Liver (tissue), 9 donors: ENCODE measurements around the gene OR11L1. TPM values are rescaled to one million over a fixed set of nuclear protein-coding genes. Genes with fewer than 3 reads are reported as not detected.

ENCODE experiments used
- DNase-seq: peaks from one replicate; pipeline ENCODE4 v3.0.0-alpha.2; 2017; ENCODE audit warnings: low spot score
- H3K27ac ChIP-seq, 2 donors: one replicate each; pipeline ENCODE4 v1.7.0; 2013; ENCODE audit warnings: inconsistent platforms in 2 of 2, low read length in 2 of 2, control low read depth in 1 of 2, low read depth in 1 of 2, mild to moderate bottlenecking in 1 of 2
- H3K27me3 ChIP-seq, 4 donors: one replicate each; pipeline versions ENCODE4 v1.6.1 to v1.7.0; 2013; ENCODE audit warnings: low read length in 3 of 4, inconsistent platforms in 1 of 4, mild to moderate bottlenecking in 1 of 4, moderate library complexity in 1 of 4; ENCODE audit not compliant: control insufficient read depth in 4 of 4, insufficient read depth in 4 of 4
- H3K36me3 ChIP-seq, 4 donors: one replicate each; pipeline versions ENCODE4 v1.6.1 to v1.7.0; 2013; ENCODE audit warnings: low read length in 3 of 4, mild to moderate bottlenecking in 3 of 4, low read depth in 1 of 4, moderate library complexity in 1 of 4; ENCODE audit not compliant: control insufficient read depth in 4 of 4, insufficient read depth in 3 of 4
- H3K4me1 ChIP-seq, 4 donors: one replicate each; pipeline versions ENCODE4 v1.6.1 to v1.7.0; 2013; ENCODE audit warnings: low read length in 3 of 4, mild to moderate bottlenecking in 3 of 4, moderate library complexity in 1 of 4; ENCODE audit not compliant: control insufficient read depth in 4 of 4, insufficient read depth in 4 of 4
- H3K4me3 ChIP-seq, 3 donors: one replicate each; pipeline versions ENCODE4 v1.6.1 to v1.7.0; 2013; ENCODE audit warnings: low read length in 3 of 3, control low read depth in 1 of 3, low read depth in 1 of 3, mild to moderate bottlenecking in 1 of 3
- H3K9ac ChIP-seq, 2 donors: one replicate each; pipeline ENCODE4 v1.7.0; 2013; ENCODE audit warnings: low read length in 2 of 2, mild to moderate bottlenecking in 2 of 2, moderate library complexity in 2 of 2, control low read depth in 1 of 2, low read depth in 1 of 2
- H3K9me3 ChIP-seq, 4 donors: one replicate each; pipeline versions ENCODE4 v1.6.1 to v1.7.0; 2013; ENCODE audit warnings: low read length in 3 of 4; ENCODE audit not compliant: control insufficient read depth in 4 of 4
- ATF3 ChIP-seq: IDR thresholded peaks from 2 replicates; pipeline ENCODE4 v1.6.1; 2016; ENCODE audit warnings: antibody characterized with exemption
- CTCF ChIP-seq: fragments of 150-350 bp; IDR thresholded peaks from 2 replicates; pipeline ENCODE4 v1.5.1; 2017; ENCODE audit warnings: improper control_type of control experiment, low read depth, low read length; ENCODE audit not compliant: missing input control
- EGR1 ChIP-seq, 2 donors: IDR thresholded peaks; 2 replicates each; pipeline ENCODE4 v1.6.1; 2016 to 2018; ENCODE audit warnings: antibody characterized with exemption in 2 of 2, low read depth in 2 of 2
- FOXA1 ChIP-seq: IDR thresholded peaks from 2 replicates; pipeline ENCODE4 v1.6.1; 2016; ENCODE audit warnings: antibody characterized with exemption
- FOXA2 ChIP-seq: IDR thresholded peaks from 2 replicates; pipeline ENCODE4 v1.6.1; 2016; ENCODE audit warnings: antibody characterized with exemption
- GABPA ChIP-seq, 2 donors: IDR thresholded peaks in 1 of 2; conservative IDR thresholded peaks in 1 of 2; 2 replicates each; pipeline ENCODE4 v1.6.1; 2016; ENCODE audit warnings: antibody characterized with exemption in 2 of 2, mild to moderate bottlenecking in 1 of 2, moderate library complexity in 1 of 2
- HNF4A ChIP-seq, 2 donors: conservative IDR thresholded peaks; 2 replicates each; pipeline ENCODE4 v1.6.1; 2016; ENCODE audit warnings: antibody characterized with exemption in 2 of 2, mild to moderate bottlenecking in 2 of 2
- HNF4G ChIP-seq: IDR thresholded peaks from 2 replicates; pipeline ENCODE4 v1.6.1; 2016; ENCODE audit warnings: antibody characterized with exemption
- JUND ChIP-seq, 2 donors: IDR thresholded peaks; 2 replicates each; pipeline ENCODE4 v1.6.1; 2016; ENCODE audit warnings: antibody characterized with exemption in 2 of 2
- MAX ChIP-seq: IDR thresholded peaks from 2 replicates; pipeline ENCODE4 v1.6.1; 2016; ENCODE audit warnings: antibody characterized with exemption
- NR2F2 ChIP-seq: IDR thresholded peaks from 2 replicates; pipeline ENCODE4 v1.6.1; 2016; ENCODE audit warnings: antibody characterized with exemption
- RAD21 ChIP-seq, 2 donors: IDR thresholded peaks; 2 replicates each; pipeline ENCODE4 v1.6.1; 2016; ENCODE audit warnings: antibody characterized with exemption in 2 of 2, mild to moderate bottlenecking in 2 of 2
- REST ChIP-seq: IDR thresholded peaks from 2 replicates; pipeline ENCODE4 v1.6.1; 2016; ENCODE audit warnings: antibody characterized with exemption, mild to moderate bottlenecking
- RXRA ChIP-seq, 2 donors: IDR thresholded peaks; 2 replicates each; pipeline ENCODE4 v1.6.1; 2017 to 2018; ENCODE audit warnings: antibody characterized with exemption in 2 of 2, mild to moderate bottlenecking in 1 of 2
- SP1 ChIP-seq: IDR thresholded peaks from 2 replicates; pipeline ENCODE4 v1.6.1; 2018; ENCODE audit warnings: antibody characterized with exemption, mild to moderate bottlenecking
- TAF1 ChIP-seq: conservative IDR thresholded peaks from 2 replicates; pipeline ENCODE4 v1.6.1; 2016; ENCODE audit warnings: antibody characterized with exemption, mild to moderate bottlenecking
- YY1 ChIP-seq: IDR thresholded peaks from 2 replicates; pipeline ENCODE4 v1.6.1; 2016; ENCODE audit warnings: antibody characterized with exemption, mild to moderate bottlenecking
- ZBTB33 ChIP-seq: IDR thresholded peaks from 2 replicates; pipeline ENCODE4 v1.6.1; 2016; ENCODE audit warnings: antibody characterized with exemption
- WGBS: extraction: QIAGEN DNeasy Blood & Tissue Kit; methylation state at CpG from one replicate; pipeline ENCODE4 v1.1.7; 2013; 5-methylcytosine and 5-hydroxymethylcytosine counted together
- polyA plus RNA-seq, 2 donors: library from polyadenylated mRNA; stranded (reverse) in 1 of 2; unstranded in 1 of 2; fragments of 200-250 nt in 1 of 2; fragments of >200 nt in 1 of 2; fragmentation: Nextera tagmentation in 1 of 2; extraction: Ambion mirVana in 1 of 2; gene quantifications; one replicate each; pipeline versions ENCODE4 v1.2.1 to v1.2.3, GENCODE V29; 2013 to 2015
- total RNA-seq, 2 donors: library from RNA; depleted of rRNA; stranded (reverse); fragments of >200 nt; gene quantifications; one replicate each; pipeline ENCODE4 v1.2.3, GENCODE V29; 2014
- donor health status: healthy.
- donor health status: healthy.
- donor health status: healthy.
- donor health status: healthy.
- donor health status: healthy.

The OR11L1 gene
- total and polyA plus RNA-seq, 4 donors = not detected

- Histone ChIP-seq H3K4me3 (no peak overlapping the region), H3K27ac (no peak overlapping the region), H3K9ac (no peak overlapping the region), H3K36me3 (no peaks in the 10 kb centered on the region), H3K9me3 (no peaks in the 10 kb centered on the region), H3K27me3 (no peaks in the 10 kb centered on the region), H3K4me1 (no peaks in the 10 kb centered on the region)
- TF ChIP-seq ATF3 (no peak), ZBTB33 (no peak), JUND (IDR thresholded peaks at IDR 0.05) (no peak), HNF4G (no peak), HNF4A (conservative IDR thresholded peaks at IDR 0.05) (no peak), GABPA (IDR thresholded peaks at IDR 0.05 in 1 of 2, conservative IDR thresholded peaks at IDR 0.05 in 1 of 2) (no peak), REST (no peak), RAD21 (IDR thresholded peaks at IDR 0.05) (no peak), YY1 (no peak)
- no peak for DNase-seq
- 80% methylated on average over 17 of the region's 17 CpGs for WGBS
Measured at GRCh38 chr1:247864644-247865043, 22.9 kb upstream of the OR11L1 start.

GRCh38 chr1:247862756-247863155, 21.1 kb upstream of the OR11L1 start:
- Histone ChIP-seq H3K4me1 (peaks cover 0 to 2% (median 0%) of the 10 kb centered on the region in 4 donors), H3K9ac (no peak overlapping the region), H3K36me3 (no peaks in the 10 kb centered on the region), H3K4me3 (no peak overlapping the region), H3K9me3 (no peaks in the 10 kb centered on the region), H3K27me3 (peaks cover 0 to 6% (median 0%) of the 10 kb centered on the region in 4 donors), H3K27ac (no peak overlapping the region)
- 65% methylated on average over 4 of the region's 4 CpGs for WGBS
- no peak for DNase-seq
- no peak for TF ChIP-seq YY1
- TF ChIP-seq TAF1 = no peak
- TF ChIP-seq EGR1 (IDR thresholded peaks at IDR 0.05; ENCODE audit: low read depth in 2 of 2) = no peak
- no peak for TF ChIP-seq MAX
- TF ChIP-seq RXRA (IDR thresholded peaks at IDR 0.05) = no peak
- no peak for TF ChIP-seq RAD21 (IDR thresholded peaks at IDR 0.05)
- TF ChIP-seq NR2F2 = no peak
- no peak for TF ChIP-seq FOXA1
- TF ChIP-seq ZBTB33 = no peak
- no peak for TF ChIP-seq FOXA2
- TF ChIP-seq SP1 = no peak
- TF ChIP-seq ATF3 = no peak
- no peak for TF ChIP-seq HNF4A (conservative IDR thresholded peaks at IDR 0.05)
- no peak for TF ChIP-seq GABPA (IDR thresholded peaks at IDR 0.05 in 1 of 2, conservative IDR thresholded peaks at IDR 0.05 in 1 of 2)
- no peak for TF ChIP-seq HNF4G
- no peak for TF ChIP-seq CTCF
- TF ChIP-seq JUND (IDR thresholded peaks at IDR 0.05) = no peak
- TF ChIP-seq REST = no peak
